OCI-LY1 (cell line): Measurements from ENCODE around the gene TBX19.
A peak's percentile ranks its signal among the peaks of the same experiment; 100 is the strongest.
"Not testable (repeated sequence)": the region's sequence is repeated elsewhere in the genome, so short reads cannot be mapped to it uniquely, and the experiment has no call there.

Experiments used
- H2AFZ ChIP-seq: fragments of 200-600 bp; sonication (generic), shearing (Covaris generic); 2 replicates; pipeline ENCODE4 v1.6.0; 2014; ENCODE audit warnings: antibody characterized with exemption, mild to moderate bottlenecking, low read length
- H3F3A ChIP-seq: fragments of 200-600 bp; sonication (generic), shearing (Covaris generic); 2 replicates; pipeline ENCODE4 v1.6.0; 2014; ENCODE audit warnings: mild to moderate bottlenecking, antibody characterized with exemption, low read length, moderate library complexity; ENCODE audit not compliant: insufficient read depth
- H3K27ac ChIP-seq: fragments of 200-600 bp; sonication (generic); 2 replicates; pipeline ENCODE4 v1.5.1; 2014; ENCODE audit warnings: low read length, mixed run types, mild to moderate bottlenecking, low read depth; ENCODE audit not compliant: poor library complexity, severe bottlenecking
- H3K27me3 ChIP-seq: fragments of 200-600 bp; sonication (generic); 2 replicates; pipeline ENCODE4 v1.6.0; 2014; ENCODE audit warnings: antibody characterized with exemption, mild to moderate bottlenecking, low read length, moderate library complexity; ENCODE audit not compliant: insufficient read depth
- H3K36me3 ChIP-seq: fragments of 200-600 bp; sonication (generic); 2 replicates; pipeline ENCODE4 v1.6.1; 2014; ENCODE audit warnings: mild to moderate bottlenecking, antibody characterized with exemption, low read length, moderate library complexity, mixed read lengths; ENCODE audit not compliant: insufficient read depth
- H3K4me1 ChIP-seq: fragments of 200-600 bp; sonication (generic); 2 replicates; pipeline ENCODE4 v1.5.1; 2014; ENCODE audit warnings: mild to moderate bottlenecking, low read length, moderate library complexity; ENCODE audit not compliant: insufficient read depth, severe bottlenecking
- H3K4me2 ChIP-seq: fragments of 200-600 bp; sonication (generic), shearing (Covaris generic); 2 replicates; pipeline ENCODE4 v1.6.1; 2014; ENCODE audit warnings: low read length
- H3K4me3 ChIP-seq: fragments of 200-600 bp; sonication (generic); 2 replicates; pipeline ENCODE4 v1.5.1; 2014; ENCODE audit warnings: low read length, low read depth, mild to moderate bottlenecking, mixed read lengths; ENCODE audit not compliant: poor library complexity, severe bottlenecking
- H3K79me2 ChIP-seq: fragments of 200-600 bp; shearing (Covaris generic); 2 replicates; pipeline ENCODE4 v1.6.1; 2016; ENCODE audit warnings: mixed run types, low read length, mixed read lengths; ENCODE audit not compliant: insufficient read depth
- H3K9ac ChIP-seq: fragments of 200-600 bp; sonication (generic), shearing (Covaris generic); 2 replicates; pipeline ENCODE4 v1.6.1; 2014; ENCODE audit warnings: mild to moderate bottlenecking, low read length, mixed read lengths
- H3K9me2 ChIP-seq: fragments of 200-600 bp; sonication (generic), shearing (Covaris generic); 2 replicates; pipeline ENCODE4 v1.6.1; 2014; ENCODE audit warnings: low read depth, mild to moderate bottlenecking, low read length, mixed read lengths
- H3K9me3 ChIP-seq: fragments of 200-600 bp; shearing (Covaris generic); 2 replicates; pipeline ENCODE4 v1.6.1; 2014; ENCODE audit warnings: low read length, mixed read lengths
- H4K20me1 ChIP-seq: fragments of 200-600 bp; sonication (generic), shearing (Covaris generic); 2 replicates; pipeline ENCODE4 v1.6.0; 2016; ENCODE audit warnings: mild to moderate bottlenecking, low read length; ENCODE audit not compliant: insufficient read depth
- EZH2 ChIP-seq: fragments of 200-600 bp; sonication (generic), shearing (Covaris generic); IDR thresholded peaks from 2 replicates; pipeline ENCODE4 v1.8.0; 2017; ENCODE audit warnings: borderline replicate concordance, mixed run types, mild to moderate bottlenecking, antibody characterized with exemption, low read length, moderate library complexity, mixed read lengths
- TF ChIP-seq, protein P1 (sequence below): fragments of 200-600 bp; sonication (generic), shearing (Covaris generic); IDR thresholded peaks from 2 replicates; pipeline ENCODE4 v1.5.1; 2017; ENCODE audit warnings: mild to moderate bottlenecking, antibody characterized with exemption, low read length, moderate library complexity, mixed read lengths

Gene TBX19

DNA sequence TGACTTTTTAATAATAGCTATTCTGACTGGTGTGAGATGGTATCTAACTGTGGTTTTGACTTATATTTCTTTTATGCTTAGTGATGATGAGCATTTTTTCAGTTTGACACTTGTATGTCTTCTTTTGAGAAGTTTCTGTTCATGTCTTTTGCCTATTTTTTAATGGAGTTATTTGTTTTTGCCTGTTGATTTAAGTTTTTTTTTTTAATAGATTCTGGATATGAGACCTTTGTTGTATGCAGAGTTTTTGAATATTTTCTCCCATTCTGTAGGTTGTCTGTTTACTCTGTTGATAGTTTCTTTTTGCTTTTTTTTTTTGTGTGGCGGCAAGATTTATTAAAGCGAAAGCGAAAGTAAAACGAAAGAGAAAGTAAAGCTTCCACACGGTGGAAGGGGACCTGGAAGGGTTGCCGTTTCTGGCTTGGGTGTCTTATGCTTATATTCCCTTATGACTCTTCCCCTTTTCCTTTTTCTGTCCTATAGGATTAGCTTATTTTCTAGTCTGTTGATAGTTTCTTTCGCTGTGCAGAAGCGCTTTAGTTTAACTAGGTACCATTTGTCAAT lies 67.6 kb downstream of the TBX19 start:
- H3K4me1 ChIP-seq: no peaks in the 10 kb centered on the region
- peak overlapping the region; percentile 35 for H3K4me2 ChIP-seq
- H3K9me2 ChIP-seq: no peaks in the 10 kb centered on the region
- no peak overlapping the region for H3K27ac ChIP-seq
- no peaks in the 10 kb centered on the region for H4K20me1 ChIP-seq
- peaks cover 4% of the 10 kb centered on the region; the same call in 1 of the 2 replicates for H3K9me3 ChIP-seq
- H3K9ac ChIP-seq: no peak overlapping the region
- H3K4me3 ChIP-seq: peak overlapping the region; percentile 42
- no peaks in the 10 kb centered on the region for H3F3A ChIP-seq
- H3K27me3 ChIP-seq: no peaks in the 10 kb centered on the region
- no peaks in the 10 kb centered on the region for H3K36me3 ChIP-seq
- no peaks in the 10 kb centered on the region for H3K79me2 ChIP-seq
- H2AFZ ChIP-seq: peak overlapping the region; percentile 7; the same call in 1 of the 2 replicates
- TF ChIP-seq, protein P1, sequence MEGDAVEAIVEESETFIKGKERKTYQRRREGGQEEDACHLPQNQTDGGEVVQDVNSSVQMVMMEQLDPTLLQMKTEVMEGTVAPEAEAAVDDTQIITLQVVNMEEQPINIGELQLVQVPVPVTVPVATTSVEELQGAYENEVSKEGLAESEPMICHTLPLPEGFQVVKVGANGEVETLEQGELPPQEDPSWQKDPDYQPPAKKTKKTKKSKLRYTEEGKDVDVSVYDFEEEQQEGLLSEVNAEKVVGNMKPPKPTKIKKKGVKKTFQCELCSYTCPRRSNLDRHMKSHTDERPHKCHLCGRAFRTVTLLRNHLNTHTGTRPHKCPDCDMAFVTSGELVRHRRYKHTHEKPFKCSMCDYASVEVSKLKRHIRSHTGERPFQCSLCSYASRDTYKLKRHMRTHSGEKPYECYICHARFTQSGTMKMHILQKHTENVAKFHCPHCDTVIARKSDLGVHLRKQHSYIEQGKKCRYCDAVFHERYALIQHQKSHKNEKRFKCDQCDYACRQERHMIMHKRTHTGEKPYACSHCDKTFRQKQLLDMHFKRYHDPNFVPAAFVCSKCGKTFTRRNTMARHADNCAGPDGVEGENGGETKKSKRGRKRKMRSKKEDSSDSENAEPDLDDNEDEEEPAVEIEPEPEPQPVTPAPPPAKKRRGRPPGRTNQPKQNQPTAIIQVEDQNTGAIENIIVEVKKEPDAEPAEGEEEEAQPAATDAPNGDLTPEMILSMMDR: no peak
- no peak for TF ChIP-seq EZH2

DNA sequence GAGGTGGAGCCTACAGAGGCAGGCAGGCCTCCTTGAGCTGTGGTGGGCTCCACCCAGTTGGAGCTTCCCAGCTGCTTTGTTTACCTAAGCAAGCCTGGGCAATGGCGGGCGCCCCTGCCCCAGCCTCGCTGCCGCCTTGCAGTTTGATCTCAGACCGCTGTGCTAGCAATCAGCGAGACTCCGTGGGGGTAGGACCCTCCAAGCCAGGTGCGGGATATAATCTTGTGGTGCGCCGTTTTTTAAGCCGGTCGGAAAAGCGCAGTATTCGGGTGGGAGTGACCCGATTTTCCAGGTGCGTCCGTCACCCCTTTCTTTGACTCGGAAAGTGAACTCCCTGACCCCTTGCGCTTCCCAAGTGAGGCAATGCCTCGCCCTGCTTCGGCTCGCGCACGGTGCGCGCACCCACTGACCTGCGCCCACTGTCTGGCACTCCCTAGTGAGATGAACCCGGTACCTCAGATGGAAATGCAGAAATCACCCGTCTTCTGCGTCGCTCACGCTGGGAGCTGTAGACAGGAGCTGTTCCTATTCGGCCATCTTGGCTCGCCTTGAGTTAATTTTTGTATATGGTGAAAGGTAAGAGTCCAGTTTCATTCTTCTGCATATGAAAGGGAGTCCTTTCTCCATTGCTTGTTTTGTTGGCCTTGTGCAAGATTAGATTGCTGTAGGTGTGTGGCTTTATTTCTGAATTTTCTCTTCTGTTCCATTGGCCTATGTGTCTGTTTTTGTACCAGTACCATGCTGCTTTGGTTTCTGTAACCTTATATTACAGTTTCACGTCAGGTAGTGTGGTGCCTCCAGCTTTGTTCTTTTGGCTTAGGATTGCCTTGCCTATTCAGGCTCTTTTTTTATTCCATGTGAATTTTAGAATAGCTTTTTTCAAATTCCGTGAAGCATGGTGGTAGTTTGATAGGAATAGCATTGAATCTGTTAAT lies 73.9 kb downstream of the TBX19 start:
- not testable (repeated sequence) for H3K79me2 ChIP-seq, H3K9me3 ChIP-seq, H2AFZ ChIP-seq, H3K4me3 ChIP-seq, H3K4me2 ChIP-seq, H4K20me1 ChIP-seq, H3K9ac ChIP-seq, H3K27ac ChIP-seq, H3K4me1 ChIP-seq, H3K9me2 ChIP-seq, H3K36me3 ChIP-seq, H3K27me3 ChIP-seq, H3F3A ChIP-seq

DNA sequence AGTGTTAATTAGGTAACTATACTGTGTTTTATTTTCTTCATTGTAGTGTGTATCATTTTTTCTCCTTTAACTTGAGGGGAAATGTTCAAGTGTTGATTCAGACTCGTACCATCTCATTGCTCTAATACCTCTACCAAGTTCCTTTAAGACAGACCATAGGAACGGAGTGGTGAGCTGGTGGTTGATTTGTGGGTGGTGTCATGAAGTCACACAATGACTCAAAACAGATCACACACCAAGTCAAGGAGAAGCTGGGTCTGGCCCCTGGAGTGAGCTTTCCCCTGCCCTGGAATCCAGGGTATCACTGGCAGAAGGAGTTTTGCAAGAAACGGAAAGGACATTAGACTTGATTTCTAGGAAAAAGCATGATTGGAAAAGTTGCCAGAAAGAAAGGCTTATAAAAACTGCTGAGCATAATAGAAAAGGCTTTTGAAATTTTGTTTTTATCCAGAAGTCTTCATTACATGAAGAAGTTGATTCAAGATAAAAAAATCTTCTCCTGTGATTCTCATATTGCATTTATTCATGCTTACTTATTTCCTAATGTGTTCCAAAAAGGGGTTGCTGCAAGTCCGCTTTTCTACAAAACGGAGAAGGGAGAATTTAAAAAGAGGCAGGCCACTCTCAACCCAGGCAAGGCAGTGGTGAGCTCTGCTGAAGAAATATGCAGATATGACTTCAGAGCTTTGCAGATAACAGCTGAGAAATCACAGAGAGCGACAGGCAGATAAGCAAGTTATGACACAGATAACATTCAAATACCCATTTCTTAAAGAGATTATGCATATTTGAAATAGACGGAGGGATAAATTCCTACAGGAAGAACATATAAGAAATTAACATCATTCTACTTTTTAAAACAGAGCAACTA lies 79.7 kb downstream of the TBX19 start:
- Histone ChIP-seq H3K9ac (no peak overlapping the region), H3K9me2 (no peaks in the 10 kb centered on the region), H3K36me3 (no peaks in the 10 kb centered on the region), H2AFZ (no peak overlapping the region), H3K27ac (no peak overlapping the region), H3K27me3 (no peaks in the 10 kb centered on the region), H3K9me3 (no peaks in the 10 kb centered on the region), H3F3A (no peaks in the 10 kb centered on the region), H3K79me2 (no peaks in the 10 kb centered on the region), H4K20me1 (no peaks in the 10 kb centered on the region), H3K4me1 (no peaks in the 10 kb centered on the region), H3K4me3 (no peak overlapping the region), H3K4me2 (no peak overlapping the region)
- TF ChIP-seq EZH2: no peak
- TF ChIP-seq, protein P1: no peak
